ENCODE data around the gene KCNK7.

The KCNK7 gene

DNA sequence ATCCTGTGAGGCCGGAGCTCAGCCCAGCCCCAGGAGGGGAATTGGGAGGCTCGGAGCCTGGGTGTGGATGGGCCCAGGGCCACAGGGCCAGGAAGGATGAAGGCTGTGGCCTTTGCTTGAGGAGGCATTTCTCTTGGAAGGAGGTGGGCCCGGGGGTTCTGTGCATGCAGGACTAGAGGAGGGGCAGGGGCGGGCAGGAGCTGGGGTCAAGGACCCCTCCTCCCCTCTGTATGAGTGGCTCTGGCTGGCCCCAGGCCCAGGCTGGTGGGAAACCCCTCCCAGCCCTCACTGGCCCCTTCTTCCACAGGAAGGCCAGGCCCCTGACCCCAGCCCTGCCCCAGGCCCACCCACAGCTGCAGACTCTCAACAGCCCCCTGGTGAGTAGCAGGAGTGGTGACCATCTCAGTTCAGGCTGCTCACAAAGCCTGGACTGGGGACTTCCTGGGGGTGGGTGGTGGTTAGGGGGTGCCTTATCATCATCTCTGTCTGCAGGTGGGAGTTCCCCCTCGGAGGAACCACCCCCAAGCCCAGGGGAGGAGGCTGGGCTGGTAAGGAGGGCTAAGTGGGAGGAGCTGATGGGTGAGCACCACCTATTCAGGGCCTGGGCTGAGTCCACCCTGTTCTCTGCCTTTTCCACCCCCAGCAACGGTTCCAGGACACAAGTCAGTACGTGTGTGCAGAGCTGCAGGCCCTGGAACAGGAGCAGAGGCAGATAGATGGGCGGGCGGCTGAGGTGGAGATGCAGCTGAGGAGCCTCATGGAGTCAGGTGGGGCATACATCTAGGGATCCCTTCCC is 6.0 kb downstream of the KCNK7 start:
- in situ Hi-C loops (cut with MboI; ENCODE audit: low sequenced_read_pairs): no loop called here

DNA sequence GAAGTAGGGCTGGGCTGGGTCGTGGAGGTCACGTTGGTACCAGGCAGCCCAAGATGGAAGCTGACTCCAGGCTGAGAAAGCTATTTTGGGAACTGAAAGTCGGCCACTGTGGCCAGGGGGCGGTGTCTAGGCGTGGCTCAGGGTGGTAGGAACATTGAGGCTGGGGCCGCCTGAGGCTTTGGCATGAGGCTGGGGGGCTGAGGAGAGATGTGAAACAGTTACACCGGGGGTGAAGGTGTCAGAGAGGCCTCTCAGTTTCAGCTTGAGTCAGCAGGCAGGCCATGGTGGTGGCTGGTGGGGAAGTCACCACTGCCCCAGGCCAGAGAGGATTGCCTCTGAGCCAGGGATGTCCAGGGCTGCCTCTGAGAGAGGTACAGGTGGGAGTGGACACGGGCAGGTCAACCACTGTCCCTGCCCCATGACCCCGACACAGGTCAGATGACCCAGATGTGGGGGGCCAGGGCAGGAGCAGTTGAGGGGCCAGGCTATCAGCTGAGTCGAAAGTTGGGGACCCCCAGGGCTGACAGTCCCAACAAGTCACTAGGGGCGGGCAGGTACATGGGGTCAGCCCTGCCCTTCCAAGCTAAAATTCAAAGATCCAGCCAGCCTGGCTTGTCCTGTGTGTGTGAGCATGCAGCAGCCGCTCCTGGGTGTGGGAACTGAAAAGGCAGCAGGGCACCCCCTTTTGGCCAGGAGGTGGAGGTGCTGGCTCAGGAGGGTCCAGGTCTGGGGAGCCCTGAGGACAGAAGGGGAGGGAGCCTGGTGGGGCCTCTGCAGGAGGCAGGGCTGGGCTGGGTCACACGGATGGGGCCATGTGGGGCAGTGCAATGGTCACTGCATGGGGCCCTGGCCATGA is 7.2 kb downstream of the KCNK7 start:
- in situ Hi-C loops (cut with MboI; ENCODE audit: low sequenced_read_pairs): no loop called here

DNA sequence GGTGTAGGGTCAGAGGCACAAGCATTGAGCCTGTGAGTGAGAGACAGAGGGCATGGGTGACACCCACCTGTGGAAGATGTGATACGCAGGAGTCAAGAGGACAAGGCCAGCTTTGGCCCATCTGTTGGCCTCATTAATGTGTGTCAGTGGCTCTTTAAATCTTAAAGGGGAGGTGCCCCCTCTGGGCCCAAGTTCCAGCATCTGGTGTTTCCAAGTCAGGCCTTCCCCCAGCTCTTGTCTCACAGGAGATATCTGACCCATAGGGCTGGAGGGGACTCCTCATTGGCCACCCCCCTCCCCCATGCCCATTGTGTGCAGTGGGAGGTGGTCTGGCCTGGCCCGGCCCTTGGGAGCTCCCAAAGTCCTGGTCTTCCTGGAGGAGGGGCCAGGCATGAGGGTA is 8.9 kb downstream of the KCNK7 start:
- in situ Hi-C loops (cut with MboI; ENCODE audit: low sequenced_read_pairs): no loop called here

DNA sequence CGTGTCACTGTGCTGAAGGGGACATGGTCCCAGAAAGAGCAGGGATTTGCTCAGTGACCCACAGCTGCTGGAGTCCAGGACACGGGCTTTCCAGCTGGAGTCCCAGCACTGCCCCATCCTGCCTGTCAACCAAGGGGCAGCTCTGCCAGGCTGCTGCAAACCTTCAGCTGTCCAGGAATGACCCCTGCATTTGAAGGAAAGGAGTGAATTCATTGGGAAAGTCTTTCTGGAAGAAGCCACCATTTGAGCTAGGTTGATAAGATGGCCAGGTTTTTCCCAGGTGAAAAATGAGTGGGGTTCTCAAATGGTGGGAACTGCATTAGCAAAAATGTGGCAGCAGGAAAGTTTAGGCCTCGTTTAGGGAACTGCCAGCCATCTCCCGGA is 9.4 kb downstream of the KCNK7 start:
- in situ Hi-C loops (cut with MboI; ENCODE audit: low sequenced_read_pairs): no loop called here

DNA sequence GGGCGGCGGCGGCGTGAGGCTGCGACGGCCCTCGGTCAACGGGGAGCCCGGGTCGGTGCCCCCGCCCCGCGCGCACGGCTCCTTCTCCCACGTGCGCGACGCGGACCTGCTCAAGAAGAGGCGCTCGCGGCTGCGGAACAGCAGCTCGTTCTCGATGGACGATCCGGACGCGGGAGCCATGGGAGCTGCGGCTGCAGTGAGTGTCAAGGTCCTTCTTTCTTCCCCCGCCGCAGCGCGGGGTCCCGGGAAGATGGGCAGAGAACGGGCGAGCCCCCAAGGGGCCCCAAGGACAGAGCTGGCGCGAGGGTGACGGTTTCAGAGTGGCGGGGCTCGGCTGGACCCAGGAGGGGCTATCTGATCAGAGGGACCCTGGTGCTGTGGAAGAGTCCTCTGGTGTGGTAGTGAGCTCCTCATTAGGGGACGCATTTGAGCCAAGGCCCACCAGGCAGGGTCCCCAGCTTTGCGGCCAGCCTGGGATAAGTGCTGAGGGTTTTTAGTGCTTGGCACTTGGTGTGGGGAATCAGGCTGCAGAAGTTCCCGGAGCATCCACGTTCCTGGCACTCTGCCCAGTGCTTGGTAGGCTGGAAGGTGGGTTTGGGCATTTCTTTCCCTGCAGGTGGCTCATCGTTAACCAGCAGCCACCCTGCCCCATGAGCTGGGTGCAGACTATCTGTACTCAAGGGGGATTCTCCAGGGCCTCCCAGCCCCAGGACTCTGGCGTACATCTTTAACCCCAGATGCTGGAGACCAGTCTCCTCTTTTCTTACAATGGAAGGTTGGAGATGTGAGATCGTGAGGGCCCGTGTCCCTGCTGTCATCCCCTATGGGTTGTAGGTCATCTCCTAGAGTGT is 10.0 kb downstream of the KCNK7 start:
- in situ Hi-C loops (cut with MboI; ENCODE audit: low sequenced_read_pairs): no loop called here

DNA sequence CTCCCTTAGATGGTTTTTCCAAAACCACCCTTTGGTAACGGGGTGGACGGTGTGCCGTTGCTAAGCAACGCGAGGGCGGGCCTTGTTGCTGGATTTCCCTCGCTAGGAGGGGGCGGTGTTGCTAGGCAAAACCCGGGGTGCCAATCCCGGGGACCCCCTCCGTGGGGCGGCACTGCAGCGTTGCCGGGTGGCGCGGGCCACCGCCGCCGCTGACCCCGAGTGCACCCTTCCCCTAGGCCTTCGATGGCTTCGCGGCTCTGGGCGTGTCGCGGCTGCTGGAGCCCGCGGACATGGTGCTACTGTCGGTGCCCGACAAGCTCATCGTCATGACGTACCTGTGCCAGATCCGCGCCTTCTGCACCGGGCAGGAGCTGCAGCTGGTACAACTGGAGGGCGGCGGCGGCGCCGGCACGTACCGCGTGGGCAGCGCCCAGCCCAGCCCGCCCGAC is 10.9 kb downstream of the KCNK7 start:
- in situ Hi-C loops (cut with MboI; ENCODE audit: low sequenced_read_pairs): no loop called here

DNA sequence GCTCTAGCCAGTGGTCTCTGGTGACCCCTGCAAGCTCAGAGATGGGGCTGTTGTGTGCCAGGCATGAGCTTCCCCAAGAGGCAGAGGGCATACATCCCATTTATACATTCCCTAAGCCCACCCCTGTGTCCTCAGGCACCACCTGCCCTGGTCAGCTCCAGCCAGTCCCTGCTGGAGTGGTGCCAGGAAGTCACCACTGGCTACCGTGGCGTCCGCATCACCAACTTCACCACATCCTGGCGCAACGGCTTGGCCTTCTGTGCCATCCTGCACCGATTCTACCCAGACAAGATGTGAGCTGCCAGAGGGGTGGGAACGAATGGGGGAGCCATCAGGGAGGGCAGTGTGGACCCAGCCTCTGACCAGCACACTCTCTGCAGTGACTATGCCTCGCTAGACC is 11.5 kb downstream of the KCNK7 start:
- in situ Hi-C loops (cut with MboI; ENCODE audit: low sequenced_read_pairs): no loop called here

DNA sequence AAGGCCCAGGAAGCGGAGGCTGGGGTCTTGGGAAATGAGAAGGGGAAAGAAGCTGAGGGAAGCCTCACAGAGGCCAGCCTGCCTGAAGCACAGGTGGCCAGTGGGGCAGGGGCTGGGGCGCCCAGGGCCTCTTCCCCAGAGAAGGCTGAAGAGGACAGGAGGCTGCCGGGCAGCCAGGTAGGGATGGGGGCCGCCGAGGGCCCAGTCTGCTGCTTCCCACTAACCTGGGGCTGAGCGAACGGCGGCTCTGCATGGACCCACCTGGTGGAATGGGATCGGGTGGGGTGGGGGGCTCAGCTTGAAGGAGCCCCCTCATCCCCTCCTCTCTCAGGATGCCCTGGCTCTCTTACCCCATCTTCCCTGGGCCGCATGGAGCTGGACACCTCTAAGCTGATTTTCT is 12.0 kb downstream of the KCNK7 start:
- in situ Hi-C loops (cut with MboI; ENCODE audit: low sequenced_read_pairs): no loop called here

DNA sequence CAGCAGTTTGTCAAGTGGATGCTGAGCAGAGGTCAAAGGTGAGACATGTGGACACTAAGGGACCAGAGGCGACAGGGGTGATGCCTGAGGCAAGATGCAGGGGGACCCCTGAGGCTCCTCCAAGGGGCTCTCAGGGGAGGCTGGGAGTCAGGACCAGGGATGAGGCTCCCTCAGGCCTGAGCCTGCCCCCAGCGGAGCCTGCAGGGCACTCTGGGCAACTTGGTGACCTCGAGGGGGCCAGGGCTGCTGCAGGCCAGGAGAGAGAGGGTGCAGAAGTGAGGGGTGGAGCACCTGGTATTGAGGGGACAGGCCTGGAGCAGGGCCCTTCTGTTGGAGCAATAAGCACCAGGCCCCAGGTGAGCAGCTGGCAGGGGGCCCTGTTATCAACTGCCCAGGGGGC is 13.7 kb downstream of the KCNK7 start:
- in situ Hi-C loops (cut with MboI; ENCODE audit: low sequenced_read_pairs): no loop called here

DNA sequence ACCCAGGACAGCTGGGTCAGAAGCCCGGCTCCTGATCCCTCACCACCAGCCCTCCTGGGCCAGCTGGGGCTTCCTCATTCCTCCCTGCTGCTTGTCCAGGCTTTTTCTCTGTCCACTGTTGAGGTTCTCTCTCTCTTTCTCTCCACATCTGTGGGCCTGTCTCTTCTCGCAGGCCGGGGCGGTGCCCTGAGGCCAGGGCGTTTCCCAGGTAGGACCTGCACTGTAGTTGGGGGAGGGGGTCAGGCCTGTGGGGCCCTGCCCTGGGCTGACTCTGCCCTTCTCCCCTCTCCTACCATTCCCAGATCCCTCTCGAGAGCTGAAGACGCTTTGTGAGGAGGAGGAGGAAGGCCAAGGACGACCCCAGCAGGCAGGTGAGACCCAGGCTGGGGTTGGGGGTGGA is 14.8 kb downstream of the KCNK7 start:
- in situ Hi-C loops (cut with MboI; ENCODE audit: low sequenced_read_pairs): no loop called here

DNA sequence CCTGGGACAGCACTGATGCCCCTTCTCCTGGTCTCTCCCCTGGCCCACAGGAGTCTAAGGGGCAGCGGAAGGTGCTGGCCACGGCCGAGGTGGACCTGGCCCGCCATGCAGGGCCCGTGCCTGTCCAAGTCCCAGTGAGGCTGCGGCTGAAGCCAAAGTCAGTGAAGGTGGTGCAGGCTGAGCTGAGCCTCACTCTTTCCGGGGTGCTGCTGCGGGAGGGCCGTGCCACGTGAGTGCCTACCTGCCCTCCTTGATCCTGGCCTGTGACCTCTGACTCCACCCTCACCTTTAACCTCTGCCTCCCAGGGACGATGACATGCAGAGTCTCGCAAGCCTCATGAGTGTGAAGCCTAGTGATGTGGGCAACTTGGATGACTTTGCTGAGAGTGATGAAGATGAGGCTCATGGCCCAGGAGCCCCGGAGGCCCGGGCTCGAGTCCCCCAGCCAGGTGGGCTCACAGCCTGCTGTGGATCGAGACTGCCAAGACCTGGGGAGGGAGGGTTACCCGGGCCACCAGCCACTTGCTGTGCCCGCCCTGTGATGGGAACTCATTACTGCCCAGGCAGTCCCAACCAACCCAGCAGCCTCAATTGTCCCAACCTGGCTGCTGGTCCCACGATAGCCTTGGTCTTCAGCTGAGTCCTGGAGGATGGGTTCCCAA is 15.4 kb downstream of the KCNK7 start:
- in situ Hi-C loops (cut with MboI; ENCODE audit: low sequenced_read_pairs): no loop called here

DNA sequence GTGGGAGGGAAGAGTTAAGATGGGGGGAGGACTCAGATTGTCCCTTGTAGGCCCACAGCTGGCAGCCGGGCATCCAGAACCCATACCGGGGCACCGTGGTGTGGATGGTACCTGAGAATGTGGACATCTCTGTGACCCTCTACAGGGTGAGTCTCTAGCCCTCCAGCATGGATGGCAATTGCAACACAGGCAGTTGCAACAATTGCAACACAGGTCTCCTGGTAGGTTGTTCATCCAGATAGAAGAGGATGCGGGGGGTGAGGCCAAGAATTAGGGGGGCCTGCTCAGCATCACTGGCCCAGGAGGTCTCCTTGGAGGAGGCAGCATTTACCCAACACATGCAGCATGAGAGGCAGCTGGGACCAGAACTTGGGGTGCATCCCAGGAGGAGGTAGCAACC is 16.3 kb downstream of the KCNK7 start:
- in situ Hi-C loops (cut with MboI; ENCODE audit: low sequenced_read_pairs): no loop called here

DNA sequence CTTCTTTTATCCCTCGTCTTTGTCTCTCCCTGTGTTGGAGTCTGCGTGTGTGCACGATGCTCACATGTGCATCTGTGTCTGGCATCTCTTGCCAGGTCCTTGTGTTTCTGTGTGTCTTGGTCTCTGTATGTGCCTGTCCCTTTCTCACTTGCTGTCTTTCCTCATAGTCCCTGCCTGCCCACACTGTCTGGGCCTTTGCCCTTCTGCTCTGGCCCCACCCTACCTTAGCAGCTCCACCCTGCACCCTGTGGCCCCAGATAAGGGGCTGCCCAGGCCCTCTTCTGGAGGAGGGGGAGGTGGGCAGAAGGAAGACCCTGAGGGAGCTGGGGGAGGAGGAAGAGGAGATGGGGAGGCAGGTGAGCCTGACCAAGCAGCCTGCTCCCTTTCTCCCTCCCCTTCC is 16.9 kb downstream of the KCNK7 start:
- in situ Hi-C loops (cut with MboI; ENCODE audit: low sequenced_read_pairs): no loop called here

DNA sequence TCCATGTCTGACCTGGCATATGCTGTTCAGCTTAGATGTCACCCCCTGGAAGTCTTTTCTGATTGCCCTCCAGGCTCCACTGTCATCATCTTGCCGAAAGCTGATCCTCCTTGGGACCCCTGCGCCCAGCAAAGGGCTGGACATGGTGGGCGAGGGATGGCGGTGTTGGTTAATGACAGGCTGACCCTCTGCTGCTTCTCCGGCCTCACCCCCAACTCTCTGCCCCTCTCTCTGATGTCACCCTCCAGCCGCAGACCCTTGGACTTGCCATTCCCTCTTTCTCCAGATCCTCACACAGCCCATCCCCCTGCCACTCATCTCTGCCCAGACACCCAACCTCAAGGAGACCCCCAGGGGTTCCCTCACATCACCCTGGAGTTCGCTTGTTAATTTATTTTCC is 17.5 kb downstream of the KCNK7 start:
- in situ Hi-C loops (cut with MboI; ENCODE audit: low sequenced_read_pairs): no loop called here

DNA sequence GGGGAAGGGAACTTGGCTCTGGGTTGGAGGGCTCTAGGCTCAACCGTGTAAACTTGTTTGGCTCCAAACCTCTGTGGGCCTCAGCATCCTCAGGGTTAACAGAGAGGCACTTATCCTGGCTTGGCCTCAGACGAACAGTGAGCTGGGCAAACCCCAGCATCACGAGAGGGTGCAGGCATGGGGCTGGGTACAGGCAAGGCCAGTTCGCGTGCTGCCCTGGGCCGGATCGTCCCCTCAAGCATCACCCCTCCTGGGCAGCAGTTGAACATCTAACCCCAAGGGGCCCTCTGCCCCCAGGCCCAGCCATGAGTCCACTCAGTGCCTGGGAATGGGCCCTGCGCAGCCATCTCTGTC is 17.9 kb downstream of the KCNK7 start:
- in situ Hi-C loops (cut with MboI; ENCODE audit: low sequenced_read_pairs): no loop called here

DNA sequence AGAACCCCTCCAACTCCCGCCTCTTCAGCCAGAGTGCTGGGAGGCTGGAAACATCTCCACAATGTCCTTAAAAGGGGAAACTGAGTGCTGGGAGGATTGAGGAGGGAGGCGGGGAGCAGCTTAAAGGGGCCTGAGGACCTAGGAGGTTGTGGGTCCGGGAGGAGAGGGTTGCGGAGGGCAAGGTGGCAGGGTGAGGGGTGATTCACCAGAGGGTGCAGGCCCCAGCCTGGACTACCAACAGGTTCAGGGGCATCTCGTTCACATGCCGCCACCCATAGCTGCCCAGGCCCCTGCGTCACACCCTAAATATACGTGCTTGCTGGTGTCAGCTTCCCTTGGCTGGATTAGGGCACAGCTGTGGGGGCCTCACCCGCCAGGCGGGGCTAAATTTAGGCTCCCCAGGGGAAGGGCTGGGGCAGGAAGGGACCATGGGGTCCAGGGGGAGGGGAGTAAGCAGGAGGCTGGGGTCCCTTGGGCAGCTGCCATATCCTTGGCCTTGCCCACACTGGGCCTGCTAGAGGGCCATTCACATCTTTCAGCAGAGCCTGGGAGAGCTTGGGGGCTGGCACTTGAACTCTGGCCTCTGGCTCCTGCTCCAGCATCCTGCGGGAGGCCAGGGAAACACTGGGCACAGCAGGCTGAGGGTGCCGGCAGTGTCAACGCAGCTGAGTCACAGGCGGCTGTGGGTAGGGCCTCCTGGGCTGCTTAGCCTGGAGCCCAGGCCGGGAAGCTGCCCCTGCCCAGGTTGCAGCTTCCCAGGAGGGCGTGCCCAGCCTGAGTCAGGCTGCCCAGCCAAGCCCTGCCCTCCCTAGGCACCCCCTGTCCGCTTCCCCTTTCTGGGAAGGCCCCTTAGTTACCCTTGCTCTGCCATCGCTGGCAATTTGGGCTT is 18.5 kb downstream of the KCNK7 start:
- in situ Hi-C loops (cut with MboI; ENCODE audit: low sequenced_read_pairs): no loop called here

DNA sequence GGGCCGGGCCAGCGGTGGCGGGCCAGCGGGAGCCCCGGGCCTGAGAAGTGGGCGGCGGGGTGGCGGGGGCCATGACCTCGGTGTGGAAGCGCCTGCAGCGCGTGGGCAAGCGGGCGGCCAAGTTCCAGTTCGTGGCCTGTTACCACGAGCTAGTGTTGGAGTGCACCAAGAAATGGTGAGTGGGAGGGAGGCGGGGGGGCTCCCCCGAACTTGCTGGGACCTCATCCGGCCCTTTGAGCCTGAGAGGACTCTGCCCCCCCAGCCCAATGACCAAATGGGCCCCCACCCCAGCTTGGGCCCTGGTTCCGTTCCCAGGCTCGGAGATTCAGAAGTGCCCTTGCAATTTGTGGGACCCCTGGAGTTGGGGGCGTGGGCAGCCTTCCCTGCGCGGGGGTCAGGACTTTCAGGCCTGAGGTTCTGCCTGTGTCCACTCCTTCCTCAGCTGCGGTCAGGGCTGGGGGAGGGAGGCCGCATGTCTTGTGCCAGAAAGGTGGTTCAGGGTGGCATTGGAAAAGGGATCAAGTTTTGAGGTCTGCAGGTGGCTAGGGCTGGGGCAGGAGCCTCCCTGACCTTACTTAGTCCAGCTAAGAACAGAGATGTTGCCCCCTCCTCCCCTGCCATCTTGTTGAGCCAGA is 19.3 kb downstream of the KCNK7 start:
- in situ Hi-C loops (cut with MboI; ENCODE audit: low sequenced_read_pairs): no loop called here

DNA sequence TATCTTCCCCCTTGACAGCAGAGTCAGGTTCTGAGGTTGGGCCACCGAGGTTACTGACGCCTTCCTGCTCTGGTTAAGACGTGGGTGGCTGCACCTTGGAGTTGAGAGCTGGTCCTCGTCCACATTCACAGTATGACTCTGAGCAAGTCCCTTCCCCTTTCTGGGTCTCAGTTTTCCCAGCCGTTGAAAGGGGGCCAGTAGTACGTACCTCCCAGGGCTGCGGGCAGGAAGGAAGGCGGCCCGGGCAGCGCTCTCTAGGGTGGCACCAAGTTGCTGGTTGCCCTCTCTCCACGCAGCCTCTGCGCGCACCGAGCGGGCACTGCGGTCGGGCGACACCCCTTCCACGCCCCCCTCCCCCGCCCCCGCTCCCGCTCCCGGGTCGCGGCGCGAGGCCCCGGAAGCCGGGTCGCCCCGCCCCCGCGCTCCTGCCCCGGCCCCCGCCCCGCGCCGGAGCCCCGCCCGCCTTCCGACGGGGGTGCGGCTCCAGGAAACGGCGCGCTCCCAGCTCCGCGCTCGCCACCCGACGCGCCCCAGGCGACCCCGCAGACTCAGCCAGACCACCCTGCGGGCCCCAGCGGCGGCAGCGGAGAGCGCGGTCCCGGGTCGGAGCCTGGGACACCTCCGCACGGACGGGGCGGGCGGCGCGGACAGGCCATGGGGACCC is 19.9 kb downstream of the KCNK7 start, which contains the start of gene EHBP1L1:
EHBP1L1 (plus strand) TSS at position 486 of the 664 bp plus-strand sequence. CDS start 250 bp downstream, outside the sequence.
- in situ Hi-C loops (cut with MboI; ENCODE audit: low sequenced_read_pairs): no loop called here
